GM18909 (cell line): ENCODE results near the gene TRIM6.
"Not testable (repeated sequence)": the region's sequence is repeated elsewhere in the genome, so short reads cannot be mapped to it uniquely, and the experiment has no call there.

Experiments used
- ATAC-seq: cut with Tn5 transposase; IDR thresholded peaks from one replicate; pipeline ENCODE4 v1.9.1; 2021; ENCODE audit warnings: mild to moderate bottlenecking; ENCODE audit not compliant: unreplicated experiment, poor library complexity

TRIM6 gene

DNA sequence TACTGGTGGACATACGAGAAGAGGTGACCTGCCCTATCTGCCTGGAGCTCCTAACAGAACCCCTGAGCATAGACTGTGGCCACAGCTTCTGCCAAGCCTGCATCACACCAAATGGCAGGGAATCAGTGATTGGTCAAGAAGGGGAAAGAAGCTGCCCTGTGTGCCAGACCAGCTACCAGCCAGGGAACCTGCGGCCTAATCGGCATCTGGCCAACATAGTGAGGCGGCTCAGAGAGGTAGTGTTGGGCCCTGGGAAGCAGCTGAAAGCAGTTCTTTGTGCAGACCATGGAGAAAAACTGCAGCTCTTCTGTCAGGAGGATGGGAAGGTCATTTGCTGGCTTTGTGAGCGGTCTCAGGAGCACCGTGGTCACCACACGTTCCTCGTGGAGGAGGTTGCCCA lies 6.9 kb downstream of the TRIM6 start:
- ATAC-seq, result no peak

DNA sequence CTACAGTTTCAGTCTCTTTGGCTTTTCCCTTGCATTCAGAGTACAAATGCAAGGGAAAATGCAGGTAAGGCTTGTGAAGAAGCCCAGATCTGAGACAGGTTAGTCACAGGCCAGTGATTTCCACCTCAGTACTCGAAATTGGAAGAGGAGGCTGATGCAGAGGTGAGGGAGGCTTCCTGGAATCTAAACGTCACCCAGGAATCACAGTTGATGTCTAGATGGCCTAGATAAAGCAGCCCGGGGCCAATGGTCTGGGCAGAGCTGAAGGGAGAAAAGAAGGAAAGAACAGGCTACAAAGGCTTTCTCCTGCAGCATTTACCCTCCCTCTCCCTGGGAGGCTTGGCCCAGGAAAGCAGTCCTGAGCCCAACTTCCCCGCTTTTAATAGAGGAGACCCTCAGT lies 8.5 kb downstream of the TRIM6 start:
- ATAC-seq, result no peak

DNA sequence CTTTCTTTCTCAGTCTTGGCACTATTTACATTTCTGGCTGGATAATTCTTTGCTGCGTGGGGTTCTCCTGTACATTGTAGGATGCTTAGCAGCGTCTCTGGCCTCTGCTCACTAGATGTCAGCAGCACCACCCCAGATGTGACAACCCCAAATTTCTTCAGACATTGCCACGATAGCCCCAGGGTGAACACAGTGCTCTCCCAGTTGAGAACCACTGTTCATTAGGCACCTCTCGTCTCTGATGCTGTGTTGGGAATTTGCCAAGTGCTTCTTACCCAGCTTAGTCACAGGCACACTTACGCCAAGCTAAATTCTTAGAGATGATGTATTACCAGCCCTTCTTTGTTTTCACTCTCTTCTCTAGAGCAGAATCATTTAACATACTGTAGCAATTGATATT lies 9.4 kb downstream of the TRIM6 start:
- ATAC-seq, result no peak

DNA sequence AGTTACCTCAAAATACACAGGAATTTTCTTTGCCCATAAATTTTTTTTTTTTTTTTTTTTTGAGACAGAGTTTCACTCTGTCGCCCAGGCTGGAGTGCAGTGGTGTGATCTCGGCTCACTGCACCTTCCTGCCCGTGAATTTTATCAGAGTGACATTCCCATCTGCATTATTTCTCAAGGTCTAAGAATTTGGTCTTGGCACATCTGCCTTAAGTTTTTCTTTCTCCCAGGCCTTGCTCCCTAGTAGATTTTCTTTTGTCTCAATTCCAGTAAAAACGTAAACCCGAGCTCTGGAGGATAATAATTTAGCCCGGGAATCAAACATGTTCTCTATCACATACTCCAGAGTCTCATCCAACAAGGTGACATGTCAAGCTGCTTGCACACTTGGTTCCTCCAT lies 12.4 kb downstream of the TRIM6 start:
- ATAC-seq, result no peak

DNA sequence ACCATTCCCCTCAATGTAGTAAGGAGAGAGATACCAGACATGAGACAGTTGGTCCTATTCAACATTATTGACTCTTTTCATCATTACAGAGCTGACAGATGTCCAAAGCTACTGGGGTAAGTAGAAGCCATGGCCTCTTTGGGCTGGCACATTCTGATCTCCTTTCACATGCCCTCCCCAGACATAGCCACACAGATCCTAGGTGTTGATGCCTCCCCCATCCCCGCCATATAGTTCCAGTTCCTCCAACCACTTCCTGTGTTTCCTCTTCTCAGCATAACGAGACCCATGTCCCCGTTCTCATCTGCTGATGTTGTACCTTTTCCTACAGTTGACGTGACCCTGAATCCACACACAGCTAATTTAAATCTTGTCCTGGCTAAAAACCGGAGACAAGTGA lies 14.0 kb downstream of the TRIM6 start:
- ATAC-seq, result no peak

DNA sequence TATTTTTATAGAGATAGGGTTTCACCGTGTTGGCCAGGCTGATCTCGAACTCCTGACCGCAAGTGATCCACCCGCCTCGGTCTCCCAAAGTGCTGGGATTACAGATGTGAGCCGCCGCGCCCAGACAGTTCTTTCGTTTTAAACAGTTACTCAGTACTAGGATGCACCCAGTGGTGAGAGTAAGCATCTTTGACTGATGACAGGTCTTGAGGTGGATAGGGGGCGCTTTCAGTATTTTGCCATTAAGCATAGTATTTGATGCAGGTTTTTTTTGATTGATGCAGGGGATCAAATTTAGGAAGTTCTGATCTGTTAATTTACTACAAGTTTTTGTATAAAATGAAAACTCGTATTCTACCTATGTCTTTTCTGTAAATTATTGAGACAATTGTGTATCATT lies 15.2 kb downstream of the TRIM6 start:
- no peak for ATAC-seq

DNA sequence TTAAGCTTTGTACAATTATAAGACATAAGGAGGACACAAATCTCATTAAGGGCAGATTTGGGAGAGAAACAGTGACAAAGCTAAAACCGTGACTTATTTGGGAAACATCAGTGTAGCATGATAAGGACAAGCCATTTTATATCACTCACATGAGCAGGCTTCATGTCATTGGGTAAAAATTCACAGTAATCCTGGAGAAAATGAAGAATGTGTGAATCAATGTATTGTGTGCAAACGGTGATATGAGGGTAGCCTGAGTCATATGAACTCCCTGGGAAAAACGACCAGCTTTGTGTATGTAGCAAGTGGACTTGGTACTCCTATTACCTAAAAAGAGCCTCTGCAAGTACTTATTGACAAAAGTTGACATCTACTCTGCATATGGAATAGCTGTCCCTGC lies 22.4 kb downstream of the TRIM6 start:
- ATAC-seq, result no peak

DNA sequence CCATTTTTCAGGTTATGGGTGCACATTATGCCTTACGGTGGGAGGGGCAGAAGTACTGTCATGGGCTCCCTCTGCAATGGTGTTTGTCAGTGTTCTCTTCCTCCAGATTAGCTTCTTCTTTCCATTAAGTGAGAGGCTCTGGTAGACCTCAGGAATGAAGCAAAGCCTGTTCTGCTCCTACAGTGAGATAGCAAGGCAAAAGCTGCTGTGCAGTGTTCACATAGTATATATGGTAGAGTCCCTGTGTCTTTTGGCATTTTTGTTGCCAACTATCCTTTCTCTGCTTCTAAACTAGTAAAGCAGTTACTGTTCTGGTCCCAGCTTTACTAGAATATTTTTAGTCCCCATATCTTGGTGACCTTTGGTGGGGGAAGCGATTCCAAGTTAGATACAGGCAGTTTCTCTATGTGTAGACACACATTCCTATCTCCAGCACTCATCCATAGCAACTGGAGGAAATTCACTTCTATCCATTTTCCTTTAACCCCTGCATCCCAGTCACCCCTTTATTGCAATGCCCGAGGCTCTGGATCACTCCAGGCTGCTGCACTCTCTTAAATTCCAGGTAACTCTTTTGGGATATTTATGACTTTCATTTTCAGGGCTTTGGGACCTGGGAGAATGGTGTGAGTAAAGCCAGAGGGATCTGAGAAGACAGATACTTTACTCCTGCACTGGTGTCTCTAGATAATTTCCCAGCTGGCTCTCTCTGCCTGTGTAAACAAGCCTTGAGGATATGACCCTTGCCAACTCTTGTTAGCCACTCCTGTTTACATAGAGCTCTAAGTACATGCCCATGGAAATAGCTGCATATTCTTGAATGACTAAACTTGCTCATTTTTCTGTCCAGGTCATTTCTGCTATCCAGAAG lies 24.4 kb downstream of the TRIM6 start:
- no peak for ATAC-seq

DNA sequence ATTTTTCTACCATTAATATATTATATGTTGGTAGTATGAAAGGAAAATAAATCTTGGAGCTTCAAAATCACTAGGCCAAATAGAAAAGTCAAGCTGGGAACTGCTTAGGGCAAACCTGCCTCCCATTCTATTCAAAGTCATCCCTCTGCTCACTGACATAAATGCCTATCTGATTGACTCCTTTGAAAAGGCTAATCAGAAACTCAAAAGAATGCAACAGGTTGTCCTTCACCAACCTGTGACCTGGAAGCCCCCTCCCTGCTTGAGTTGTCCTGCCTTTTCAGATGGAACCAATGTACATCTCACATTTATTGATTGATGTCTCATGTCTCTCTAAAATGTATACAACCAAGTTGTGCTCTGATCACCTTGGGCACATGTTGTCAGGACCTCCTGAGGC lies 25.1 kb downstream of the TRIM6 start:
- ATAC-seq, result no peak

DNA sequence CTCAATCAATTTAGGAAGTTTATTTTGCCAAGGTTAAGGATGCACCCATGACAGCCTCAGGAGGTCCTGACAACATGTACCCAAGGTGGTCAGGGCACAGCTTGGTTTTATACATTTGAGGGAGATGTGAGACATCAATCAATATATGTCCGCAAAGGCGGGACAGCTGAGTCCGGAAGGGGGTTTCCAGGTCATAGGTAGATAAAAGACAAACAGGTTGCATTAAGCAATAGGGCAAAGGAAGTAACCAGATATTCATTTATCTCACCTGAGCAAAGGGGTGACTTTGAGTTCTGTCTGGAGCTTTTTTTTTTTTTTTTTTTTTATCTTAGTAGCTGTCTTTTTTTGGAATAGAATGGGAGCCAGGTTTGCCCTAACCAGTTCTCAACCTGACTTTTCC lies 26.4 kb downstream of the TRIM6 start:
- ATAC-seq, result no peak

DNA sequence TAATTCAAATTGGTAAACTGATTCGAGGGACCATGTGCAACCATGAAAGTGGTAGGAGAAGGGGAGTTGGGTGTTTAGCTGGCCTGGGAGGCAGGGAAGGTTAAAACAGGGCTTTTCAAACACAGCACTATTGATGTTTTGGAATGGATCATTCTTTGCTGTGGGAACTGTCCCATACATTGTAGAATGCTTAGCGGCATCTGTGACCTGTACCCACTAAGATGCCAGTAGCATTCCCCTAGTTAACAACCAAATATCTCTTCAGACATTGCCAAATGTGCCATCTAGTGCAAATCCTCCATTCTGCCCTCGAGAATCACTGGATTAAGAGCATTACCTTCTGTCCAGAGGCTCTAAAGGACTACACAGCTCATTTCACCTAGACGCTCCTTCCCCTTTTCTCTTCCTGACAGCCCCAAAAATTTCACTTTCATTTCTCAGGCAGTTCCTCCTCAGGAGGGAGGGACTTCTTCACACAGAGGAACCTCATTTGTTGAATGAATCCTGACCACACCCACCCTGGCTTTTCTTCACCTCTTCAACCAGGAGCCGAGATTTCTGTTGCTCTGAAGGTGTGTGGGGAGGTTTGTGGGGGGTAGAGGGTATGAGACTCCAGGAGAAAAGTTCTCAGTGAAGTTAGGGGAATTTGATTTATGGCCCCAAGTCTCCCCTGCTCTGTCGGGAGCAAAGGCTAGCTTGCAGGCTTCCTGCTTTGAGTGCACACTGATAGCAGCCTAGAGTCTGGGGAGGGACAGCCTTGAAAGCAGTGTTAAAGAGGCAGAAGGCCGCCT lies 28.2 kb downstream of the TRIM6 start, which contains the start of gene TRIM34:
Gene TRIM34, plus strand, starts transcription at position 513 of the 791 bp plus-strand sequence. CDS start 7,331 bp downstream, outside the sequence.
- peak; percentile 97 for ATAC-seq

DNA sequence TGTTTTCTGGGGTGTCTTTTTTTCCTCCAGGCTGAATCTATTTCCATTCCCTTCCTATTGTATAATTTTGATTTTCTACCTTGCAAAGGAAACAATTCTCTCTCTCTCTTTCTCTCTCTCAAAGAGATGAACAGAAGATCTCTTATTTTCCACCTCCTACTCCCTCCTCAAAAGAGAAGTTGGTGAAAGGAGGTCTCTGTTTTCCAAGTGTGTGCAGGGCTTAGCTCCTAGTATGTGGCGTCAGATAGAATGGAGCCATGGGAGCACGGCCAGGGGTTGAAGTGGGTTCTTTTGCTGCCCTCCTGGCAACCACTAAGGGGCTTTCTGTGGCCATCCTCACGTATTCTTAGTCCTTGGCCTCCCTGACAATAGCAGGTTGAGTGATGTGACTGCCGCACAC lies 28.8 kb downstream of the TRIM6 start:
- ATAC-seq, result no peak

DNA sequence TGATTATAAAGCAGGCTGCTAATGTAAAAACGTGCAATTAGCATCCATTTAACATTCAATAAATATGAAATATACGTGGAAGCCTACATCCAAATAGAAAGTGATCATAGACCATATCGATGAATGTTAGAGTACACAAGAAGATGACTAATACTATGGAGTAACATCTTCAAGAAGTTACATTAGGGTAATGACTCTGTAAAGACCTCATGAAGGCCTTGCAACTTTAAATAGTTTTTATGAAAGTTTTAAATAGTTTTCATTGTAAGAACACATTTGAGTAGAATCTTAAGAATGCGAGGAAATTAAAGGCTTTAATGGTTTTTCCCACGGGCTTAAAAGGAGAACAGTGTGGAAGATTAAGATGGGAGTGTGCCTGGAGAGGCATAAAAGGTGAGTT lies 29.8 kb downstream of the TRIM6 start:
- no peak for ATAC-seq

DNA sequence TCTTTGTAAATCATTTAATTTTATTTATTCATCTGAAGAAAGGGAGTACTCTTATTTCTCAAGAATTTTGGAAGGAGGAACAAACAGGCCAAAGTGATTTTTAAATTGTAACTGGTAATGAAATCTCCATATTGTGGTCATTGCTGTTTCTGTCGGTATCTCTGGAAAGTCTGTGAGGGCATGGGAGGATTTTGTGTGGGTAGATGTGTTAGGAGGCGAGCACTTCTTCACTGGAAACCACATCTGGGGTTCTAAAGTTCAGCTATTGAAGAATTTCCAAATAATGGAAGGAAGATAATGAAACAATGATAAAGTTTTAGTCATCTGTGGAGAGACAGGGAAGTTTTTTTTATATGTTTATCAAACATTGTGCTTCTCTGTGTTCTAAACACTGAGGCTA lies 35.0 kb downstream of the TRIM6 start:
- ATAC-seq, result peak; percentile 17

DNA sequence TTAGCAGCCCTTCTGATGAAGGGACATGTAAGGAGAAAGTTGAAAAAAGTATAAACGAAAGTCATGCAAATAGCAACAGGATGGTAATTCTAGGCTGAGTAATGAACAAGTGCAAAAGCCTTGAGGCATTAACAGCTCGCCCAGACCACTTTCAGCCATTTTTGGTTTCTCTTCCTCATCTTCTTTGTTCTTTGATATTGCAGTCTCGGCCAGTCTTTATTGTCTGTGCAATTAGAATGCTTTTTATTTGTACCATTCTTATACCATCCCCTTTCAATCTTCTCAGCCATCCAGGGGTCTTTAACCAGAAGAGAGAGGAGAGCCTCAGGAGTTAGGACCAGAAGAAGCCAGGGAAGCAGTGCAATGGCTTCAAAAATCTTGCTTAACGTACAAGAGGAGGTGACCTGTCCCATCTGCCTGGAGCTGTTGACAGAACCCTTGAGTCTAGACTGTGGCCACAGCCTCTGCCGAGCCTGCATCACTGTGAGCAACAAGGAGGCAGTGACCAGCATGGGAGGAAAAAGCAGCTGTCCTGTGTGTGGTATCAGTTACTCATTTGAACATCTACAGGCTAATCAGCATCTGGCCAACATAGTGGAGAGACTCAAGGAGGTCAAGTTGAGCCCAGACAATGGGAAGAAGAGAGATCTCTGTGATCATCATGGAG lies 35.7 kb downstream of the TRIM6 start:
- peak; percentile 95 for ATAC-seq

DNA sequence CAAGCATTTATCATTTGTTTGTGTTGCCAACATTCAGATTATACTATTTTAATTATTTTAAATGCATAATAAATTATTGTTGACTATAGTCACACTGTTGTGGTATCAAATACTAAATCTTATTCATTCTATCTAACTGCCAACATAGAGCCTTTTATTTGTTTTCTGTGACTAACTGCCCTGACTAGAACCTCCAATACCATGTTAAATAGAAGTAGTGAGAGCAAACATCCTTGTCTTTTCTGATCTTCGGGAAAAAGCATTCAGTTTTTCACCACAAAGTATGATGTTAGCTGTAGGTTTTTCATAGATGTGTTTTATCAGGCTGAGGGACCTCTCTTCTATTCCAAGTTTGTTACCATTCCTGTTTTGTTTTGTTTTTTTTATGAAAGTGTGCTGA lies 43.5 kb downstream of the TRIM6 start:
- no peak for ATAC-seq

DNA sequence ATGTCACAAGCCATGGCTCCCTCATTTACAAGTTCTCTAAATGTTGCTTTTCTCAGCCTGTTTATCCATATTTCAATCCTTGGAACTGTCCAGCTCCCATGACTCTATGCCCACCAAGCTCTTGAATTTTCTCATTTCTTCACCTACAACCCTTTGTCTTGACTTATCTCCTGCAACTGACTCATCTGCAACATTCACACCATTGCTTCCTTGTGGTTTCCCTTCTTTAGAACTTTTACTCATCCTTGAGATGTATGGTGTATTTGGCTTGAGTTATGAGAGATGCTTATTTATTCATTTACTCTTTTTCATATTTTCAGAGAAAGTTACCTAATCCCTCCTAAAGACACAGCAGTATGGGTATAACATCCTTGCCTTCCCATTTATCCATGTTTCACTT lies 47.1 kb downstream of the TRIM6 start:
- ATAC-seq, result no peak

DNA sequence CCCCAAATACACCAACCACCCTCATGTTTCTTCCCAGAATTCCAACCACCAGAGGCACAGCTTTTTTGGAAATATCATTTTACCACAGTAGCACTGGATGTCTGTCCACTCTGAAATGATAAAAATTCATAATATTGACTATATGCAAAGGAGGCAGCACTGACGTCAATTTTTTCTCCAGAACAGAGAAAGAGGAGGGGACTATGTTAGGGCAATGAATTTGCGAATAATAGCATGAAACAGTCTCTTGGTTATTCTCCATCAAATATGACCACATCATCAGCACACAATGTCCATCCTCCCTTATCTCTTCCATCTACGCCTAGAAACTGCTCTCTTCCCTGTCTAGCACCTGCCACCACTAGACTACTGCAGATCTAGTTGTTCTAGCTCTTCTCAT lies 49.7 kb downstream of the TRIM6 start:
- ATAC-seq, result no peak

DNA sequence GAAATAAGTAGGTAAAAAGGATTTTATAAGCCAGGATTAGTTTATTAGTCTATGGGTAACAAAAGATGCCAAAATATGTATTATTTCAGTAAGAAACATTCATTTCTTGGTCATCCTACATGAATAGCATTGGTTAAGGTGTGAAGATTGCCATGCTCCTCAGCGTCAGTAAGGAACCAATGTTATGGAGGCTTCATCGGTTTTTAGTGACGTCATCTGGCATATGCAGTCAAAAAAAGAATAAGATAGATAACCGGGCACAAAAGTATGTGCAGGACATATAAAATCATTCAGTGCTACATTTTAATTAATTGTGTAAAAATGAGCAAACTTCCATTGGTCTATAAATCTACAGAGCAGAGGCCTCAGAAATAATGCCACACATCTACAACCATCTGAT lies 59.0 kb downstream of the TRIM6 start:
- ATAC-seq, result no peak

DNA sequence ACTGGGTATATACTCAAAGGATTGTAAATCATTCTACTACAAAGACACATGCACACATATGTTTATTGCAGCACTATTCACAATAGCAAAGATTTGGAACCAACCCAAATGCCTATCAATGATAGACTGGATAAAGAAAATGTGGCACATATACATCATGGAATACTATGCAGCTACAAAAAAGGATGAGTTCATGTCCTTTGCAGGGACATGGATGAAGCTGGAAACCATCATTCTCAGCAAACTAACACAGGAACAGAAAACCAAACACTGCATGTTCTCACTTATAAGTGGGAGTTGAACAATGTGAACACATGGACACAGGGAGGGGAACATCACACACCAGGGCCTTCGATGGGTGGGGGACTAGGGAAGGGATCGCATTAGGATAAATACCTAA lies 60.5 kb downstream of the TRIM6 start:
- ATAC-seq, result not testable (repeated sequence)

DNA sequence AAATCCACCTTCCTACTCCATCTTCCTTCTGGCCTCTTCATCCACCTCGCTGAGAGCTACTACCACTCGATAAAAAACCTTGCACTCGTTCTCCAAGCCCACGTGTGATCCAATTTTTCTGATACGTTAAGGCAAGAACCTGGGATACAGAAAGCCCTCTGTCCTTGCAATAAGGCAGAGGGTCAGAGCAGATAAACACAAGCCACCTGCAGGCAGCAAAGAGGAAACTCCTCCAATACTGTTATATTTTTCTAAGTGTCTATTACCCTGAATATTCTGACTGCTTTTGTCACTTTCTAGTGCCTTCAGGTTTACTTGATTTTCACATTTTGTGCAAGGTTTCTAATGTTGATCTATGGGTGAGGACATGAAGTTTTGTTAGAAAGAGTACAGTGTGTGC lies 61.9 kb downstream of the TRIM6 start:
- no peak for ATAC-seq
